Keratinocyte (primary cell): ENCODE data around the gene CACNG3.

Source experiments
- EZH2 ChIP-seq: IDR thresholded peaks from one replicate; pipeline ENCODE4 v1.6.1; 2012; ENCODE audit warnings: inconsistent platforms, mild to moderate bottlenecking, low read length, moderate library complexity
- TF ChIP-seq, protein P1 (sequence below), 3 experiments: IDR thresholded peaks in 1 of 3; conservative IDR thresholded peaks in 1 of 3; optimal IDR thresholded peaks in 1 of 3; 2 replicates in 2 of 3; 3 replicates in 1 of 3; pipeline versions ENCODE3 to v1.5.1; 2011; ENCODE audit warnings: low read length in 3 of 3, mild to moderate bottlenecking in 3 of 3, moderate library complexity in 2 of 3, control low read depth in 1 of 3, inconsistent platforms in 1 of 3; ENCODE audit not compliant: insufficient read depth in 2 of 3; ENCODE audit errors: extremely low read depth in 1 of 3

DNA sequence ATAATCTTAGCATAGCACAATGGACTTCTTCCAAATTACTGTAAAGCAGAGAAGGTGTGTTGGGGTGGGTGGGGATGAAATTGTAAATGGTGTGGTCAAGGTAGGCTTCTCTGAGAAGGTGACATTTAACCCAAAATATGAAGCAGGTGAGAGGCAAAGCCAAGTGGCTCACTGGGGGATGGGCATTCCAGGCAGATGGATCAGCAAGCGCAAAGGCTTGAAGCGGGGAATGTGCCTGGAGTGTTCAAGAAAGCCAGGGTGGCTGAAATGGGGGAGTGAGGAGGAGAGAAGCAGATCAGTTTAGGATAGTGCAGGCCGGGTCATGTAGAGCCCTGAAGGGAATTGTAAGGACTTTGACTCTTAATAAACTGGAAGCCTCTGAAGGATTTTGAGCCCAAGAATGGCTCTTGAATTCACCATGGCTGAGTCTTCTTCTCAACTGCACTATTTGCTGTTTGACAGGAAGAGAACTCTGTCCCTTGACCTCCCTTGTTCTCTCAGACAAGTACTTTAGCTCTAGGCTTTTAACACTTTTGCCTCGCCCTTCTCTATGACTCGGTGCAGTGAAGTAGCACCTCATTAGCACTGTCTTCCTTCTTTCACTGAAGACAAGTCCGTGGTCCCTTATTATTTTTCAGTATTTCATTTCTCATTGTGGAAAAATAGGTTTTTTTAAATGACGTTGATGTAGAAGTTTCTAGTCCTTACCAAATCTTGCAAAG is 14.7 kb downstream of the CACNG3 start:
- TF ChIP-seq, protein P1, sequence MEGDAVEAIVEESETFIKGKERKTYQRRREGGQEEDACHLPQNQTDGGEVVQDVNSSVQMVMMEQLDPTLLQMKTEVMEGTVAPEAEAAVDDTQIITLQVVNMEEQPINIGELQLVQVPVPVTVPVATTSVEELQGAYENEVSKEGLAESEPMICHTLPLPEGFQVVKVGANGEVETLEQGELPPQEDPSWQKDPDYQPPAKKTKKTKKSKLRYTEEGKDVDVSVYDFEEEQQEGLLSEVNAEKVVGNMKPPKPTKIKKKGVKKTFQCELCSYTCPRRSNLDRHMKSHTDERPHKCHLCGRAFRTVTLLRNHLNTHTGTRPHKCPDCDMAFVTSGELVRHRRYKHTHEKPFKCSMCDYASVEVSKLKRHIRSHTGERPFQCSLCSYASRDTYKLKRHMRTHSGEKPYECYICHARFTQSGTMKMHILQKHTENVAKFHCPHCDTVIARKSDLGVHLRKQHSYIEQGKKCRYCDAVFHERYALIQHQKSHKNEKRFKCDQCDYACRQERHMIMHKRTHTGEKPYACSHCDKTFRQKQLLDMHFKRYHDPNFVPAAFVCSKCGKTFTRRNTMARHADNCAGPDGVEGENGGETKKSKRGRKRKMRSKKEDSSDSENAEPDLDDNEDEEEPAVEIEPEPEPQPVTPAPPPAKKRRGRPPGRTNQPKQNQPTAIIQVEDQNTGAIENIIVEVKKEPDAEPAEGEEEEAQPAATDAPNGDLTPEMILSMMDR (optimal IDR thresholded peaks at IDR 0.05 in 1 of 3, IDR thresholded peaks at IDR 0.05 in 1 of 3, conservative IDR thresholded peaks at IDR 0.05 in 1 of 3; ENCODE audit: extremely low read depth in 1 of 3, insufficient read depth in 2 of 3, low read length in 3 of 3), result no peak
- no peak for TF ChIP-seq EZH2
